IMR-90 (cell line): ENCODE data around the gene INO80. TPM values are rescaled to one million over a fixed set of nuclear protein-coding genes. Genes with fewer than 3 reads are reported as not detected.
A peak's percentile ranks its signal among the peaks of the same experiment; 100 is the strongest.

Source experiments
- ATAC-seq: fragments of 200-7000 bp; cut with Tn5 transposase; 2 replicates; pipeline ENCODE4 v1.9.1; 2020; ENCODE audit warnings: low read depth, mild to moderate bottlenecking, moderate library complexity
- BruUV-seq: library from RNA; stranded (reverse); fragments of 400-500 nt; replicated peaks from 2 replicates; lab custom pipeline; 2021; lab: Mats Ljungman, UMichigan
- CTCF ChIA-PET: fragments of 300-600 bp; formaldehyde crosslinking; extraction: SDS; loops from one replicate; lab custom pipeline; 2021; ENCODE audit warnings: antibody characterized with exemption; lab: Yijun Ruan, JAX
- POLR2A ChIA-PET: fragments of 300-600 bp; sonication (Branson Sonifier 250); formaldehyde crosslinking; loops from one replicate; lab custom pipeline; 2022; ENCODE audit warnings: antibody characterized with exemption; ENCODE audit not compliant: unreplicated experiment; lab: Charles Lee
- DNase-seq: peaks from one replicate; pipeline ENCODE4 v3.0.0; 2013
- H2AFZ ChIP-seq: replicated peaks from 2 replicates; pipeline ENCODE3; 2013; ENCODE audit warnings: low read length, mild to moderate bottlenecking; ENCODE audit not compliant: poor library complexity
- H2AK5ac ChIP-seq: 2 replicates; pipeline ENCODE4 v1.6.1; 2013; ENCODE audit warnings: low read depth, low read length, inconsistent platforms
- H2AK9ac ChIP-seq: replicated peaks from 2 replicates; pipeline ENCODE3; 2013; ENCODE audit warnings: mild to moderate bottlenecking, low read depth, low read length, moderate library complexity; ENCODE audit not compliant: poor library complexity
- H2BK120ac ChIP-seq: 2 replicates; pipeline ENCODE4 v1.6.1; 2013; ENCODE audit warnings: low read depth, low read length, inconsistent platforms
- H2BK15ac ChIP-seq: 3 replicates; pipeline ENCODE4 v1.6.1; 2013; ENCODE audit warnings: low read depth, low read length, inconsistent platforms
- H2BK20ac ChIP-seq: 2 replicates; pipeline ENCODE4 v1.6.1; 2013; ENCODE audit warnings: low read depth, mild to moderate bottlenecking, inconsistent platforms, low read length, moderate library complexity
- H2BK5ac ChIP-seq: 2 replicates; pipeline ENCODE4 v1.6.1; 2013; ENCODE audit warnings: mild to moderate bottlenecking, low read depth, low read length, inconsistent platforms; ENCODE audit not compliant: poor library complexity, severe bottlenecking
- H3K14ac ChIP-seq: replicated peaks from 2 replicates; pipeline ENCODE4 v1.6.1; 2013; ENCODE audit warnings: low read depth, low read length, inconsistent platforms
- H3K18ac ChIP-seq: 2 replicates; pipeline ENCODE4 v1.6.1; 2013; ENCODE audit warnings: low read depth, low read length, control low read depth
- H3K23ac ChIP-seq: 2 replicates; pipeline ENCODE4 v1.6.1; 2013; ENCODE audit warnings: low read depth, low read length, inconsistent platforms
- H3K27ac ChIP-seq: 2 replicates; pipeline ENCODE4 v1.5.1; 2013; ENCODE audit warnings: mild to moderate bottlenecking, control low read depth, low read length; ENCODE audit not compliant: insufficient read depth
- H3K27me3 ChIP-seq: 2 replicates; pipeline ENCODE4 v1.6.1; 2013; ENCODE audit warnings: low read length; ENCODE audit not compliant: control insufficient read depth, insufficient read depth
- H3K36me3 ChIP-seq: 2 replicates; pipeline ENCODE4 v1.6.1; 2013; ENCODE audit warnings: low read length, mixed read lengths; ENCODE audit not compliant: control insufficient read depth, insufficient read depth
- H3K4ac ChIP-seq: 2 replicates; pipeline ENCODE4 v1.6.1; 2013; ENCODE audit warnings: low read depth, low read length, inconsistent platforms
- H3K4me1 ChIP-seq: 2 replicates; pipeline ENCODE4 v1.6.1; 2013; ENCODE audit warnings: low read length, mixed read lengths; ENCODE audit not compliant: control insufficient read depth, insufficient read depth
- H3K4me2 ChIP-seq: 2 replicates; pipeline ENCODE4 v1.6.1; 2013; ENCODE audit warnings: low read depth, mild to moderate bottlenecking, control low read depth, low read length, moderate library complexity
- H3K4me3 ChIP-seq: 2 replicates; pipeline ENCODE4 v1.5.1; 2013; ENCODE audit warnings: low read depth, mild to moderate bottlenecking, control low read depth, low read length, moderate library complexity; ENCODE audit not compliant: insufficient read depth
- H3K56ac ChIP-seq: 2 replicates; pipeline ENCODE4 v1.6.1; 2013; ENCODE audit warnings: low read length, inconsistent platforms; ENCODE audit not compliant: insufficient read depth; ENCODE audit errors: extremely low read depth
- H3K79me1 ChIP-seq, 2 experiments: 2 replicates each; pipeline ENCODE4 v1.6.1; 2013; ENCODE audit warnings: low read length in 2 of 2, inconsistent platforms in 1 of 2, low read depth in 1 of 2
- H3K9ac ChIP-seq: 2 replicates; pipeline ENCODE4 v1.6.1; 2013; ENCODE audit warnings: low read depth, low read length, control low read depth
- H3K9me1 ChIP-seq: 2 replicates; pipeline ENCODE4 v1.6.1; 2013; ENCODE audit warnings: low read length, inconsistent platforms; ENCODE audit not compliant: insufficient read depth
- H3K9me3 ChIP-seq: 2 replicates; pipeline ENCODE4 v1.6.1; 2013; ENCODE audit warnings: low read length; ENCODE audit not compliant: control insufficient read depth, insufficient read depth
- H4K20me1 ChIP-seq: 2 replicates; pipeline ENCODE4 v1.6.1; 2013; ENCODE audit warnings: low read length, inconsistent platforms; ENCODE audit not compliant: insufficient read depth
- H4K5ac ChIP-seq: 2 replicates; pipeline ENCODE4 v1.6.1; 2013; ENCODE audit warnings: mild to moderate bottlenecking, low read depth, low read length, control low read depth
- H4K8ac ChIP-seq, 2 experiments: 2 replicates each; pipeline ENCODE4 v1.6.1; 2013; ENCODE audit warnings: low read depth in 2 of 2, low read length in 2 of 2, control low read depth in 1 of 2, inconsistent platforms in 1 of 2
- H4K91ac ChIP-seq: 2 replicates; pipeline ENCODE4 v1.6.1; 2013; ENCODE audit warnings: low read depth, low read length, inconsistent platforms; ENCODE audit not compliant: insufficient read depth
- BHLHE40 ChIP-seq: fragments of 150-350 bp; IDR thresholded peaks from 2 replicates; pipeline ENCODE4 v1.6.1; 2016; ENCODE audit warnings: mild to moderate bottlenecking, low read depth, low read length
- FOS ChIP-seq: fragments of 150-350 bp; IDR thresholded peaks from 2 replicates; pipeline ENCODE4 v1.6.1; 2016; ENCODE audit warnings: low read depth, low read length
- MAFK ChIP-seq: IDR thresholded peaks from 2 replicates; pipeline ENCODE4 v1.6.1; 2012; ENCODE audit warnings: low read depth, low read length, improper control_type of control experiment
- SMC3 ChIP-seq: fragments of 150-350 bp; IDR thresholded peaks from 2 replicates; pipeline ENCODE4 v1.6.1; 2016; ENCODE audit warnings: low read depth, mild to moderate bottlenecking, antibody characterized with exemption, low read length, moderate library complexity
- WGBS, 2 experiments: methylation state at CpG; one replicate each; pipeline versions ENCODE4 v1.1.5 to v1.1.7; 2013; ENCODE audit warnings: missing lambda C conversion rate in 2 of 2; ENCODE audit not compliant: insufficient read length in 1 of 2; ENCODE audit errors: extremely low coverage in 2 of 2; 5-methylcytosine and 5-hydroxymethylcytosine counted together
- dilution Hi-C: fragments of 300-500 bp; cut with HindIII; formaldehyde crosslinking; loops from one replicate; pipeline ENCODE4 v1.14.3; 2018; ENCODE audit warnings: low sequenced_read_pairs; ENCODE audit not compliant: unreplicated experiment
- in situ Hi-C: fragments of 300-500 bp; cut with MboI; formaldehyde crosslinking; loops from 3 replicates; pipeline ENCODE4 v1.14.3; 2019; ENCODE audit warnings: low sequenced_read_pairs, inconsistent platforms, mixed read lengths
- intact Hi-C: fragments of 100-400 bp; cut with micrococcal nuclease; formaldehyde crosslinking; loops from 2 replicates; pipeline ENCODE4 v1.10.0; 2022
- polyA plus RNA-seq, 3 experiments: library from polyadenylated mRNA; depleted of rRNA; stranded (reverse); fragments of >200 nt; gene quantifications; 2 replicates each; pipeline ENCODE4 v1.2.3, GENCODE V29; 2012; ENCODE audit warnings: low replicate concordance in 1 of 3
- total RNA-seq: library from RNA; depleted of rRNA; stranded (reverse); fragments of >200 nt; gene quantifications from 2 replicates; pipeline ENCODE4 v1.2.3, GENCODE V29; 2012
- TF ChIP-seq, protein P1 (sequence below): fragments of 150-350 bp; IDR thresholded peaks from 2 replicates; pipeline ENCODE4 v1.6.1; 2016; ENCODE audit warnings: low read depth, mild to moderate bottlenecking, low read length, moderate library complexity, borderline replicate concordance

The INO80 gene
- total and polyA plus RNA-seq, 2 of the 4 experiments (the other 2 are of a cell fraction): 6.0 to 13.3 TPM

GRCh38 chr15:41051139-41051538 lies 64.9 kb downstream of the INO80 start:
- H3K9me1 ChIP-seq: no peaks in the 10 kb centered on the region
- 88% methylated on average over 1 of the region's 2 CpGs; no CpG with 5 or more reads in 1 of the 2 experiments for WGBS, 2 experiments
- no peak overlapping the region for H3K27ac ChIP-seq
- H2BK120ac ChIP-seq: no peak overlapping the region
- H3K23ac ChIP-seq: no peak overlapping the region
- ChIA-PET POLR2A (no interaction called here), CTCF (interaction anchor here (1.0 kb wide), 1 partner anchor 148 kb away, joined by 3 read pairs; no protein-coding TSS in a partner anchor)
- H3K18ac ChIP-seq: no peak overlapping the region
- no TSS peak for BruUV-seq
- H3K14ac ChIP-seq: no peak overlapping the region
- no peak overlapping the region for H3K4me2 ChIP-seq
- H3K9me3 ChIP-seq: no peaks in the 10 kb centered on the region
- no peak overlapping the region for H3K4me3 ChIP-seq
- no peaks in the 10 kb centered on the region for H4K20me1 ChIP-seq
- H2AFZ ChIP-seq: no peak overlapping the region
- no peaks in the 10 kb centered on the region for H3K27me3 ChIP-seq
- dilution Hi-C loops (no loop called here), intact Hi-C loops (loop anchor here (5.0 kb wide), 1 partner anchor 36 kb away; no protein-coding TSS in a partner anchor), in situ Hi-C loops (no loop called here)
- H3K4ac ChIP-seq: no peak overlapping the region
- H2BK20ac ChIP-seq: no peak overlapping the region
- peaks cover 34% of the 10 kb centered on the region for H3K36me3 ChIP-seq
- TF ChIP-seq MAFK (0 out of 2 replicates have a peak, but pooled peaks have one; percentile 12), BHLHE40 (no peak), SMC3 (no peak), FOS (no peak)
- TF ChIP-seq, protein P1, sequence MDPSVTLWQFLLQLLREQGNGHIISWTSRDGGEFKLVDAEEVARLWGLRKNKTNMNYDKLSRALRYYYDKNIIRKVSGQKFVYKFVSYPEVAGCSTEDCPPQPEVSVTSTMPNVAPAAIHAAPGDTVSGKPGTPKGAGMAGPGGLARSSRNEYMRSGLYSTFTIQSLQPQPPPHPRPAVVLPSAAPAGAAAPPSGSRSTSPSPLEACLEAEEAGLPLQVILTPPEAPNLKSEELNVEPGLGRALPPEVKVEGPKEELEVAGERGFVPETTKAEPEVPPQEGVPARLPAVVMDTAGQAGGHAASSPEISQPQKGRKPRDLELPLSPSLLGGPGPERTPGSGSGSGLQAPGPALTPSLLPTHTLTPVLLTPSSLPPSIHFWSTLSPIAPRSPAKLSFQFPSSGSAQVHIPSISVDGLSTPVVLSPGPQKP: no peak
- H4K8ac ChIP-seq: no peak overlapping the region
- no peak overlapping the region for H2BK5ac ChIP-seq
- H2BK15ac ChIP-seq: no peak overlapping the region
- H2AK5ac ChIP-seq: no peak overlapping the region
- no peaks in the 10 kb centered on the region for H3K4me1 ChIP-seq
- peaks cover 6 to 9% of the 10 kb centered on the region in 2 experiments; a peak in 2 of 4 replicates for H3K79me1 ChIP-seq
- no peak for ATAC-seq
- no peak overlapping the region for H4K5ac ChIP-seq
- no peak overlapping the region for H2AK9ac ChIP-seq
- H4K91ac ChIP-seq: no peak overlapping the region
- H3K9ac ChIP-seq: no peak overlapping the region
- DNase-seq: no peak
- H3K56ac ChIP-seq: no peak overlapping the region
